HG03045 (cell line): ENCODE results near the gene CAPN7.
A peak's percentile ranks its signal among the peaks of the same experiment; 100 is the strongest.
"Not testable (repeated sequence)": the region's sequence is repeated elsewhere in the genome, so short reads cannot be mapped to it uniquely, and the experiment has no call there.

ENCODE experiments used
- ATAC-seq: cut with Tn5 transposase; IDR thresholded peaks from one replicate; pipeline ENCODE4 v1.9.1; 2021; ENCODE audit warnings: mild to moderate bottlenecking, moderate library complexity; ENCODE audit not compliant: unreplicated experiment

CAPN7 gene

GRCh38 chr3:15205934-15206661, at the start of gene CAPN7:
Gene CAPN7 (plus strand): TSS chr3:15206246. CDS start chr3:15206496, 250 bp downstream.
- ATAC-seq, result peak; percentile 87

- no peak for ATAC-seq
These were observed 48.6 kb upstream of the CAPN7 start for GRCh38 chr3:15157441-15157840.

GRCh38 chr3:15159501-15160136, 46.4 kb upstream of the CAPN7 start:
- no peak for ATAC-seq

- ATAC-seq, result no peak
These were observed 45.4 kb upstream of the CAPN7 start for GRCh38 chr3:15160662-15161061.

GRCh38 chr3:15161133-15161532, 44.9 kb upstream of the CAPN7 start:
- ATAC-seq, result no peak

GRCh38 chr3:15163656-15164055, 42.4 kb upstream of the CAPN7 start:
- not testable (repeated sequence) for ATAC-seq

GRCh38 chr3:15164340-15164739, 41.7 kb upstream of the CAPN7 start:
- no peak for ATAC-seq

- ATAC-seq, result no peak
These were observed 41.0 kb upstream of the CAPN7 start for GRCh38 chr3:15165061-15165460.

- not testable (repeated sequence) for ATAC-seq
These were observed 39.7 kb upstream of the CAPN7 start for GRCh38 chr3:15166391-15166790.

- peak; percentile 55 for ATAC-seq
These were observed 35.0 kb upstream of the CAPN7 start for GRCh38 chr3:15171096-15171495.

GRCh38 chr3:15172806-15173205, 33.2 kb upstream of the CAPN7 start:
- ATAC-seq, result no peak

GRCh38 chr3:15174953-15175352, 31.1 kb upstream of the CAPN7 start:
- ATAC-seq, result no peak

GRCh38 chr3:15175605-15176004, 30.4 kb upstream of the CAPN7 start:
- no peak for ATAC-seq

- peak; percentile 56 for ATAC-seq
These were observed 25.9 kb upstream of the CAPN7 start for GRCh38 chr3:15180042-15180611.

GRCh38 chr3:15181511-15181910, 24.5 kb upstream of the CAPN7 start:
- ATAC-seq, result no peak

- ATAC-seq, result no peak
These were observed 24.1 kb upstream of the CAPN7 start for GRCh38 chr3:15181963-15182362.

- no peak for ATAC-seq
These were observed 23.0 kb upstream of the CAPN7 start for GRCh38 chr3:15183011-15183410.

- no peak for ATAC-seq
These were observed 20.6 kb upstream of the CAPN7 start for GRCh38 chr3:15185404-15185803.

GRCh38 chr3:15186101-15186476, 20.0 kb upstream of the CAPN7 start:
- no peak for ATAC-seq

- ATAC-seq, result not testable (repeated sequence)
These were observed 19.4 kb upstream of the CAPN7 start for GRCh38 chr3:15186477-15187164.

GRCh38 chr3:15197340-15198029, 8.6 kb upstream of the CAPN7 start:
- ATAC-seq, result no peak
